SK-N-SH treated with all-trans-retinoic acid at 6 μM for 48 hours (cell line): ENCODE results near the gene ACTN4.

Source experiments
- ATAC-seq: fragments of 200-7000 bp; cut with Tn5 transposase; 3 replicates; pipeline ENCODE4 v1.9.1; 2020; ENCODE audit warnings: mild to moderate bottlenecking, moderate library complexity
- BACH2 ChIP-seq: fragments of 250-450 bp; sonication (Bioruptor Pico); IDR thresholded peaks from 2 replicates; pipeline ENCODE4 v1.9.0; 2021; ENCODE audit warnings: mild to moderate bottlenecking, borderline replicate concordance
- CREB5 ChIP-seq: fragments of 250-450 bp; sonication (Bioruptor Pico); IDR thresholded peaks from 2 replicates; pipeline ENCODE4 v1.5.1; 2020; ENCODE audit warnings: low read depth, mild to moderate bottlenecking, moderate library complexity
- CSDC2 ChIP-seq: fragments of 250-450 bp; sonication (Bioruptor Pico); IDR thresholded peaks from 2 replicates; pipeline ENCODE4 v1.5.0; 2020; ENCODE audit warnings: mild to moderate bottlenecking, moderate library complexity
- GLIS3 ChIP-seq: fragments of 250-450 bp; sonication (Bioruptor Pico); IDR thresholded peaks from 2 replicates; pipeline ENCODE4 v1.5.0; 2020; ENCODE audit warnings: mild to moderate bottlenecking, moderate library complexity
- ISL1 ChIP-seq: fragments of 250-450 bp; sonication (Bioruptor Pico); IDR thresholded peaks from 2 replicates; pipeline ENCODE4 v2.1.2; 2022; ENCODE audit warnings: mild to moderate bottlenecking, moderate library complexity
- OSR1 ChIP-seq: fragments of 250-450 bp; sonication (Bioruptor Pico); IDR thresholded peaks from 2 replicates; pipeline ENCODE4 v1.8.0; 2022; ENCODE audit warnings: moderate library complexity, mild to moderate bottlenecking, inconsistent platforms
- PATZ1 ChIP-seq: fragments of 250-450 bp; sonication (Bioruptor Pico); IDR thresholded peaks from 2 replicates; pipeline ENCODE4 v1.8.0; 2020; ENCODE audit warnings: mild to moderate bottlenecking, moderate library complexity, borderline replicate concordance
- POU6F1 ChIP-seq: fragments of 250-450 bp; sonication (Bioruptor Pico); IDR thresholded peaks from 2 replicates; pipeline ENCODE4 v1.8.0; 2021; ENCODE audit warnings: low read depth, mild to moderate bottlenecking, moderate library complexity, borderline replicate concordance
- PPARA ChIP-seq: fragments of 250-450 bp; sonication (Bioruptor Pico); IDR thresholded peaks from 2 replicates; pipeline ENCODE4 v1.5.0; 2020; ENCODE audit warnings: mild to moderate bottlenecking, borderline replicate concordance
- RARB ChIP-seq: fragments of 250-450 bp; sonication (Bioruptor Pico); IDR thresholded peaks from 2 replicates; pipeline ENCODE4 v1.8.0; 2021; ENCODE audit warnings: mild to moderate bottlenecking, moderate library complexity
- SNAI2 ChIP-seq: fragments of 250-450 bp; sonication (Bioruptor Pico); IDR thresholded peaks from 2 replicates; pipeline ENCODE4 v1.5.0; 2020; ENCODE audit warnings: mild to moderate bottlenecking, moderate library complexity
- TCF4 ChIP-seq: fragments of 250-450 bp; sonication (Bioruptor Pico); IDR thresholded peaks from 2 replicates; pipeline ENCODE4 v1.8.0; 2021; ENCODE audit warnings: mild to moderate bottlenecking, moderate library complexity, borderline replicate concordance
- TOX ChIP-seq: fragments of 250-450 bp; sonication (Bioruptor Pico); IDR thresholded peaks from 2 replicates; pipeline ENCODE4 v1.8.0; 2021; ENCODE audit warnings: mild to moderate bottlenecking, moderate library complexity, borderline replicate concordance
- TSHZ2 ChIP-seq: fragments of 250-450 bp; sonication (Bioruptor Pico); IDR thresholded peaks from 2 replicates; pipeline ENCODE4 v1.5.0; 2020; ENCODE audit warnings: mild to moderate bottlenecking, moderate library complexity
- ZC3H10 ChIP-seq: fragments of 250-450 bp; sonication (Bioruptor Pico); IDR thresholded peaks from 2 replicates; pipeline ENCODE4 v1.5.1; 2021; ENCODE audit warnings: mild to moderate bottlenecking, moderate library complexity
- ZFP3 ChIP-seq: fragments of 250-450 bp; sonication (Bioruptor Pico); IDR thresholded peaks from 2 replicates; pipeline ENCODE4 v1.5.0; 2020; ENCODE audit warnings: mild to moderate bottlenecking, moderate library complexity
- ZFP30 ChIP-seq: fragments of 450-650 bp; formaldehyde crosslinking; IDR thresholded peaks from 2 replicates; pipeline ENCODE4 v1.5.0; 2022; ENCODE audit warnings: mild to moderate bottlenecking, moderate library complexity
- ZNF565 ChIP-seq: fragments of 450-650 bp; formaldehyde crosslinking; conservative IDR thresholded peaks from 2 replicates; pipeline ENCODE4 v1.5.0; 2020; ENCODE audit warnings: low read depth, mild to moderate bottlenecking, moderate library complexity
- ZNF70 ChIP-seq: fragments of 450-650 bp; formaldehyde crosslinking; IDR thresholded peaks from 2 replicates; pipeline ENCODE4 v1.5.0; 2020; ENCODE audit warnings: mild to moderate bottlenecking, moderate library complexity
- ZNF8 ChIP-seq: fragments of 450-650 bp; formaldehyde crosslinking; IDR thresholded peaks from 2 replicates; pipeline ENCODE4 v1.5.0; 2020; ENCODE audit warnings: mild to moderate bottlenecking, moderate library complexity

ACTN4 gene

GRCh38 chr19:38723606-38723965, 76.1 kb downstream of the ACTN4 start:
- no peak for ATAC-seq
- TF ChIP-seq ZFP3 (CRISPR knock-in tag) (no peak), SNAI2 (CRISPR knock-in tag) (no peak), BACH2 (no peak), CREB5 (CRISPR knock-in tag) (no peak), ZNF565 (no peak), PPARA (CRISPR knock-in tag) (no peak), POU6F1 (no peak), ZNF70 (no peak), GLIS3 (CRISPR knock-in tag) (no peak), ZFP30 (CRISPR knock-in tag) (no peak), ISL1 (CRISPR knock-in tag) (no peak)

- ATAC-seq, result no peak
- TF ChIP-seq CSDC2 (CRISPR knock-in tag), result no peak
- TF ChIP-seq ZNF8 (CRISPR knock-in tag), result no peak
- no peak for TF ChIP-seq PPARA (CRISPR knock-in tag)
- TF ChIP-seq SNAI2 (CRISPR knock-in tag), result no peak
- no peak for TF ChIP-seq PATZ1 (CRISPR knock-in tag)
Observed at GRCh38 chr19:38723990-38724854, 76.8 kb downstream of the ACTN4 start.

- no peak for TF ChIP-seq ZNF70
- no peak for TF ChIP-seq PPARA (CRISPR knock-in tag)
- TF ChIP-seq ZFP30 (CRISPR knock-in tag), result no peak
- no peak for TF ChIP-seq POU6F1
- TF ChIP-seq TSHZ2 (CRISPR knock-in tag), result no peak
- TF ChIP-seq OSR1 (CRISPR knock-in tag), result no peak
- no peak for TF ChIP-seq TCF4 (CRISPR knock-in tag)
- TF ChIP-seq RARB (CRISPR knock-in tag), result no peak
- TF ChIP-seq SNAI2 (CRISPR knock-in tag), result no peak
- TF ChIP-seq ZC3H10 (CRISPR knock-in tag), result no peak
- no peak for TF ChIP-seq ZFP3 (CRISPR knock-in tag)
- TF ChIP-seq ISL1 (CRISPR knock-in tag), result no peak
- TF ChIP-seq ZNF8 (CRISPR knock-in tag), result no peak
- TF ChIP-seq TOX (CRISPR knock-in tag), result no peak
- TF ChIP-seq ZNF565, result no peak
- no peak for ATAC-seq
Observed at GRCh38 chr19:38725469-38726283, 78.2 kb downstream of the ACTN4 start.
